ENCODE measurements around the gene L3MBTL4.

- TF ChIP-seq, protein P1, sequence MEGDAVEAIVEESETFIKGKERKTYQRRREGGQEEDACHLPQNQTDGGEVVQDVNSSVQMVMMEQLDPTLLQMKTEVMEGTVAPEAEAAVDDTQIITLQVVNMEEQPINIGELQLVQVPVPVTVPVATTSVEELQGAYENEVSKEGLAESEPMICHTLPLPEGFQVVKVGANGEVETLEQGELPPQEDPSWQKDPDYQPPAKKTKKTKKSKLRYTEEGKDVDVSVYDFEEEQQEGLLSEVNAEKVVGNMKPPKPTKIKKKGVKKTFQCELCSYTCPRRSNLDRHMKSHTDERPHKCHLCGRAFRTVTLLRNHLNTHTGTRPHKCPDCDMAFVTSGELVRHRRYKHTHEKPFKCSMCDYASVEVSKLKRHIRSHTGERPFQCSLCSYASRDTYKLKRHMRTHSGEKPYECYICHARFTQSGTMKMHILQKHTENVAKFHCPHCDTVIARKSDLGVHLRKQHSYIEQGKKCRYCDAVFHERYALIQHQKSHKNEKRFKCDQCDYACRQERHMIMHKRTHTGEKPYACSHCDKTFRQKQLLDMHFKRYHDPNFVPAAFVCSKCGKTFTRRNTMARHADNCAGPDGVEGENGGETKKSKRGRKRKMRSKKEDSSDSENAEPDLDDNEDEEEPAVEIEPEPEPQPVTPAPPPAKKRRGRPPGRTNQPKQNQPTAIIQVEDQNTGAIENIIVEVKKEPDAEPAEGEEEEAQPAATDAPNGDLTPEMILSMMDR (conservative IDR thresholded peaks at IDR 0.05; ENCODE audit: low read length): no peak
- TF ChIP-seq EZH2phosphoT487 (IDR thresholded peaks at IDR 0.05; ENCODE audit: borderline replicate concordance, low read depth, low read length): no peak
Observed at GRCh38 chr18:6249170-6249569, 165.5 kb downstream of the L3MBTL4 start.
